Measurements from ENCODE around the gene KCNJ10. TPM values are rescaled to one million over a fixed set of nuclear protein-coding genes. Genes with fewer than 3 reads are reported as not detected.

The KCNJ10 gene
- total RNA-seq, 2 experiments from 2014 or later, result 0.29 TPM; not detected in 1

GRCh38 chr1:160058087-160058486 lies 11.9 kb downstream of the KCNJ10 start:
- Histone ChIP-seq H3K36me3 (ENCODE audit: insufficient read depth, low read length) (no peaks in the 10 kb centered on the region), H3K4me1 (ENCODE audit: insufficient read depth, low read length, poor library complexity, severe bottlenecking) (no peaks in the 10 kb centered on the region), H3K4me2 (ENCODE audit: low read length) (no peak overlapping the region), H2AFZ (ENCODE audit: low read length) (no peak overlapping the region), H3K4me3 (ENCODE audit: low read depth, low read length, poor library complexity, severe bottlenecking) (no peak overlapping the region), H3K9me3 (ENCODE audit: low read length) (no peaks in the 10 kb centered on the region), H3K79me2 (ENCODE audit: insufficient read depth, low read depth, low read length) (no peaks in the 10 kb centered on the region), H3K9me2 (ENCODE audit: insufficient read depth, low read length) (no peaks in the 10 kb centered on the region), H3K27ac (ENCODE audit: low read depth, low read length, poor library complexity, severe bottlenecking) (no peak overlapping the region), H4K20me1 (ENCODE audit: insufficient read depth, low read length) (no peaks in the 10 kb centered on the region)
- intact Hi-C loops (cut with micrococcal nuclease; ENCODE audit: unreplicated experiment), result no loop called here
- BruUV-seq (replicated peaks), result no TSS peak
- DNase-seq (ENCODE audit: low spot score), result no peak
- POLR2A ChIA-PET, result no interaction called here
- TF ChIP-seq, protein P1, sequence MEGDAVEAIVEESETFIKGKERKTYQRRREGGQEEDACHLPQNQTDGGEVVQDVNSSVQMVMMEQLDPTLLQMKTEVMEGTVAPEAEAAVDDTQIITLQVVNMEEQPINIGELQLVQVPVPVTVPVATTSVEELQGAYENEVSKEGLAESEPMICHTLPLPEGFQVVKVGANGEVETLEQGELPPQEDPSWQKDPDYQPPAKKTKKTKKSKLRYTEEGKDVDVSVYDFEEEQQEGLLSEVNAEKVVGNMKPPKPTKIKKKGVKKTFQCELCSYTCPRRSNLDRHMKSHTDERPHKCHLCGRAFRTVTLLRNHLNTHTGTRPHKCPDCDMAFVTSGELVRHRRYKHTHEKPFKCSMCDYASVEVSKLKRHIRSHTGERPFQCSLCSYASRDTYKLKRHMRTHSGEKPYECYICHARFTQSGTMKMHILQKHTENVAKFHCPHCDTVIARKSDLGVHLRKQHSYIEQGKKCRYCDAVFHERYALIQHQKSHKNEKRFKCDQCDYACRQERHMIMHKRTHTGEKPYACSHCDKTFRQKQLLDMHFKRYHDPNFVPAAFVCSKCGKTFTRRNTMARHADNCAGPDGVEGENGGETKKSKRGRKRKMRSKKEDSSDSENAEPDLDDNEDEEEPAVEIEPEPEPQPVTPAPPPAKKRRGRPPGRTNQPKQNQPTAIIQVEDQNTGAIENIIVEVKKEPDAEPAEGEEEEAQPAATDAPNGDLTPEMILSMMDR (conservative IDR thresholded peaks at IDR 0.05; ENCODE audit: low read length), result peak; percentile 50; the same call in 1 of the 2 replicates
- no peak for TF ChIP-seq EZH2phosphoT487 (IDR thresholded peaks at IDR 0.05; ENCODE audit: borderline replicate concordance, low read depth, low read length)
- CTCF ChIA-PET (ENCODE audit: unreplicated experiment), result interaction anchor here (1.6 kb wide), 1 partner anchor 20 kb away, joined by 5 read pairs; no protein-coding TSS in a partner anchor

GRCh38 chr1:160056648-160057169 lies 13.3 kb downstream of the KCNJ10 start:
- TF ChIP-seq, protein P1 (conservative IDR thresholded peaks at IDR 0.05; ENCODE audit: low read length), result no peak
- no peak for TF ChIP-seq EZH2phosphoT487 (IDR thresholded peaks at IDR 0.05; ENCODE audit: borderline replicate concordance, low read depth, low read length)
- Histone ChIP-seq H3K4me3 (ENCODE audit: low read depth, low read length, poor library complexity, severe bottlenecking) (no peak overlapping the region), H4K20me1 (ENCODE audit: insufficient read depth, low read length) (no peaks in the 10 kb centered on the region), H3K9me2 (ENCODE audit: insufficient read depth, low read length) (no peaks in the 10 kb centered on the region), H3K4me1 (ENCODE audit: insufficient read depth, low read length, poor library complexity, severe bottlenecking) (no peaks in the 10 kb centered on the region), H3K9me3 (ENCODE audit: low read length) (no peaks in the 10 kb centered on the region), H3K4me2 (ENCODE audit: low read length) (no peak overlapping the region), H2AFZ (ENCODE audit: low read length) (no peak overlapping the region), H3K36me3 (ENCODE audit: insufficient read depth, low read length) (no peaks in the 10 kb centered on the region), H3K79me2 (ENCODE audit: insufficient read depth, low read depth, low read length) (no peaks in the 10 kb centered on the region), H3K27ac (ENCODE audit: low read depth, low read length, poor library complexity, severe bottlenecking) (no peak overlapping the region)
- ChIA-PET POLR2A (interaction anchor here (1.3 kb wide), 1 partner anchor 295 kb away, joined by 3 read pairs; no protein-coding TSS in a partner anchor), CTCF (ENCODE audit: unreplicated experiment) (no interaction called here)
- intact Hi-C loops (cut with micrococcal nuclease; ENCODE audit: unreplicated experiment), result no loop called here
- no peak for DNase-seq (ENCODE audit: low spot score)
- BruUV-seq (replicated peaks), result no TSS peak

DNA sequence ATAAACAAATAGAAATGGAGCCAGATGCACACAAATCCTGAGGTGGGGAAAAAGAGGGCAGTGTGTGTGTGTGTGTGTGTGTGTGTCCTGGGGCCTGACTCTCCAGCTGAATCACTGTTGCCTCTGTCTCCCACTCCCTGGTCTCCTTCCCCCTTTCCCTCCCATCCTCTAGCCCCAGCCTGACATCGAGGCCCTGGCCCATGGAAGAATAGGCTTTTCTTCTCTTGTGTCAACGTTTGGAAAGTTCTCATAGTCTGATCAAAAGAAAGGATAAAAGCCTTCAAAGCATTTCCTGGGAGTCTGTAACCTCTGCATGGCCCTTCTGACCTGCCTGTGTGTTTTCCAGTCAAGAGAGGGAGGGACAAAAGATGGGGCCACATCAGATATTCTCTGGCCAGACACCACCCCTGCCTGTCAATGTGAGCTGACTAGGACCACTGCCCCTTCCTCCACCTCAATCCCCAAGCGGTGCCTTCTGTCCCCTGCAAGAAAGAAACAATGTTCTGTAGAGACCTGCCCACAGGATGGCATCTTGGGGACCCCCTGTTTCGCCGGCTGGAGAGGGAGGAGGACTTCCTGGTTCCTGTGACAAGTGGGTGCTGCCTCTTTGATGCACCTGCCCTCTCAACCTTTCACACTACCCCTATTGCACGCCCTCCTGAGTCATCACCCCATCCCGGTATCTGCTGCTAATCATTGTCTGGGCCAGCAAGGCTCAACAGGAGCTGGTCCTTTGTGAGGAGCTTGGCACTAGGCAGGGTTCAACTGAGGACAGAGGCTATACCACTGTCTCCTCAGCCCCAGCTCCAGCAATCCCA lies 16.2 kb downstream of the KCNJ10 start:
- H3K4me1 ChIP-seq (ENCODE audit: insufficient read depth, low read length, poor library complexity, severe bottlenecking), result no peaks in the 10 kb centered on the region
- no peak overlapping the region for H3K4me2 ChIP-seq (ENCODE audit: low read length)
- H3K36me3 ChIP-seq (ENCODE audit: insufficient read depth, low read length), result no peaks in the 10 kb centered on the region
- POLR2A ChIA-PET, result no interaction called here
- no peak overlapping the region for H3K27ac ChIP-seq (ENCODE audit: low read depth, low read length, poor library complexity, severe bottlenecking)
- CTCF ChIA-PET (ENCODE audit: unreplicated experiment), result no interaction called here
- no peak for DNase-seq (ENCODE audit: low spot score)
- H4K20me1 ChIP-seq (ENCODE audit: insufficient read depth, low read length), result no peaks in the 10 kb centered on the region
- BruUV-seq (replicated peaks), result no TSS peak
- no peak overlapping the region for H2AFZ ChIP-seq (ENCODE audit: low read length)
- H3K79me2 ChIP-seq (ENCODE audit: insufficient read depth, low read depth, low read length), result no peaks in the 10 kb centered on the region
- TF ChIP-seq EZH2phosphoT487 (IDR thresholded peaks at IDR 0.05; ENCODE audit: borderline replicate concordance, low read depth, low read length), result no peak
- TF ChIP-seq, protein P1 (conservative IDR thresholded peaks at IDR 0.05; ENCODE audit: low read length), result no peak
- no peaks in the 10 kb centered on the region for H3K9me3 ChIP-seq (ENCODE audit: low read length)
- H3K9me2 ChIP-seq (ENCODE audit: insufficient read depth, low read length), result no peaks in the 10 kb centered on the region
- intact Hi-C loops (cut with micrococcal nuclease; ENCODE audit: unreplicated experiment), result no loop called here
- H3K4me3 ChIP-seq (ENCODE audit: low read depth, low read length, poor library complexity, severe bottlenecking), result no peak overlapping the region
